Measurements from ENCODE around the gene TBC1D12.

DNA sequence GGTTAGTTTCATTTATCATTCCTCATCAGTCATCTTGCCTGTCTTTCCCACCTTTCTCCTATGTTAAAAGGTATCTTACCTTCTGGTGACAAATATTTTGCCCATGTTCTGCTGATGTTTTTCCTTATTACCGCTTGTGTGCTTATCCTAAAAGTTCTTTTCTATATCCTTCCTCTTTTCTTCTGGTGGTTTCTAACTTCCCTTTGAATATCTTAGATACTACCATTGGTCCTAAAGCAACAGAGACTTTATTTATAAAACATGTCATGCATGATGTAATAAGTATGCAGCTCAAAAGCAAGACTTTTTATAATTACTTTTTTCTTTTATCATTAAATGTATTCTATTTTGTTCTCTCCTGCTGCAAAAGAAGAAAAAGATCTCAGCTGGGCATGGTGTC, 24.8 kb downstream of the TBC1D12 start:
- TF ChIP-seq, protein P1, sequence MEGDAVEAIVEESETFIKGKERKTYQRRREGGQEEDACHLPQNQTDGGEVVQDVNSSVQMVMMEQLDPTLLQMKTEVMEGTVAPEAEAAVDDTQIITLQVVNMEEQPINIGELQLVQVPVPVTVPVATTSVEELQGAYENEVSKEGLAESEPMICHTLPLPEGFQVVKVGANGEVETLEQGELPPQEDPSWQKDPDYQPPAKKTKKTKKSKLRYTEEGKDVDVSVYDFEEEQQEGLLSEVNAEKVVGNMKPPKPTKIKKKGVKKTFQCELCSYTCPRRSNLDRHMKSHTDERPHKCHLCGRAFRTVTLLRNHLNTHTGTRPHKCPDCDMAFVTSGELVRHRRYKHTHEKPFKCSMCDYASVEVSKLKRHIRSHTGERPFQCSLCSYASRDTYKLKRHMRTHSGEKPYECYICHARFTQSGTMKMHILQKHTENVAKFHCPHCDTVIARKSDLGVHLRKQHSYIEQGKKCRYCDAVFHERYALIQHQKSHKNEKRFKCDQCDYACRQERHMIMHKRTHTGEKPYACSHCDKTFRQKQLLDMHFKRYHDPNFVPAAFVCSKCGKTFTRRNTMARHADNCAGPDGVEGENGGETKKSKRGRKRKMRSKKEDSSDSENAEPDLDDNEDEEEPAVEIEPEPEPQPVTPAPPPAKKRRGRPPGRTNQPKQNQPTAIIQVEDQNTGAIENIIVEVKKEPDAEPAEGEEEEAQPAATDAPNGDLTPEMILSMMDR (IDR thresholded peaks at IDR 0.05): no peak
- no peak for TF ChIP-seq POLR2A (IDR thresholded peaks at IDR 0.05)

All from testis (tissue), 2 donors.